ENCODE measurements around the gene SORCS2. TPM values are rescaled to one million over a fixed set of nuclear protein-coding genes. Genes with fewer than 3 reads are reported as not detected.

Gene SORCS2
- total and polyA plus RNA-seq, 12 donors, result 0.67 to 15.5 (median 1.3) TPM

DNA sequence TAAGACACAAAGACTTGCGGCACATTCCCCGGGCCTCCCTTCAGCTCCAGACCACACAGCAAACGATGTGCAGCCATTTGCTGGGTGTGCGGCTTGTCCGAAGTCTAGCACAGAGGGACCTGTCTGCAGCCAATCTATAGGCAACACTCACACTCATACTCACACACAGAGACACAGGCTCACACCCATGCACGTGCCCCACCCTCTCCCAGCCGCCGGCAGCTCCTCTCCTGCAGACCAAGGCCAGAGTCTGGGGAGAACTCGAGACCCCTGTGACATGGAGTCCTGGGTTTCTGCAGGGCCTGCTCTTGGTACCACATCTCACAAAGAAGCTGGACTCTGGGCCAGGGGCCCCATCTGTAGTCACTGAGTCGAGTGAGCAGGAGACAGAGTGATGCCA is 487.8 kb downstream of the SORCS2 start:
- Histone ChIP-seq H3K9me3 (replicated peaks in 1 of 3) (peaks cover 0 to 5% (median 0%) of the 10 kb centered on the region in 3 donors), H3K27ac (no peak overlapping the region), H3K4me3 (no peak overlapping the region), H3K27me3 (peaks cover 3% of the 10 kb centered on the region), H3K4me1 (replicated peaks in 1 of 2) (no peaks in the 10 kb centered on the region), H3K36me3 (replicated peaks in 1 of 2) (no peaks in the 10 kb centered on the region)
- TF ChIP-seq CTCF (IDR thresholded peaks at IDR 0.05), result no peak
- TF ChIP-seq POLR2A (IDR thresholded peaks at IDR 0.05), result no peak
- 57 to 89% (median 70%) methylated on average over 7 to 10 of the region's 10 CpGs for WGBS, 4 donors
- intact Hi-C loops (cut with DNase I), result no loop called here
- no peak for DNase-seq

GRCh38 chr4:7680731-7681130 is 488.4 kb downstream of the SORCS2 start:
- peaks cover 2% of the 10 kb centered on the region for H3K27me3 ChIP-seq
- no peaks in the 10 kb centered on the region for H3K36me3 ChIP-seq (replicated peaks in 1 of 2)
- intact Hi-C loops (cut with DNase I), result no loop called here
- H3K4me3 ChIP-seq, result no peak overlapping the region
- no peak for TF ChIP-seq CTCF (IDR thresholded peaks at IDR 0.05)
- H3K27ac ChIP-seq, result no peak overlapping the region
- 66 to 85% (median 78%) methylated on average over 1 of the region's 1 CpG; no CpG with 5 or more reads in 1 of the 4 donors for WGBS, 4 donors
- no peaks in the 10 kb centered on the region for H3K4me1 ChIP-seq (replicated peaks in 1 of 2)
- peaks cover 0 to 5% (median 0%) of the 10 kb centered on the region in 3 donors for H3K9me3 ChIP-seq (replicated peaks in 1 of 3)
- no peak for DNase-seq

GRCh38 chr4:7683126-7683703 is 490.9 kb downstream of the SORCS2 start:
- intact Hi-C loops (cut with DNase I), result no loop called here
- 39 to 69% (median 60%) methylated on average over 4 to 5 of the region's 5 CpGs; no CpG with 5 or more reads in 1 of the 4 donors for WGBS, 4 donors

GRCh38 chr4:7684294-7684693 is 492.0 kb downstream of the SORCS2 start:
- Histone ChIP-seq H3K36me3 (replicated peaks in 1 of 2) (no peaks in the 10 kb centered on the region), H3K4me3 (no peak overlapping the region), H3K27me3 (no peaks in the 10 kb centered on the region), H3K9me3 (replicated peaks in 1 of 3) (peaks cover 0 to 5% (median 0%) of the 10 kb centered on the region in 3 donors), H3K4me1 (replicated peaks in 1 of 2) (no peaks in the 10 kb centered on the region), H3K27ac (no peak overlapping the region)
- no peak for DNase-seq
- no peak for TF ChIP-seq CTCF (IDR thresholded peaks at IDR 0.05)
- 75 to 81% (median 78%) methylated on average over 3 of the region's 3 CpGs for WGBS, 4 donors
- intact Hi-C loops (cut with DNase I), result no loop called here

More at GRCh38 chr4:7683126-7683703, 490.9 kb downstream of the SORCS2 start:
- Histone ChIP-seq H3K9me3 (replicated peaks in 1 of 3) (peaks cover 0 to 5% (median 0%) of the 10 kb centered on the region in 3 donors), H3K4me3 (no peak overlapping the region), H3K4me1 (replicated peaks in 1 of 2) (no peaks in the 10 kb centered on the region), H3K36me3 (replicated peaks in 1 of 2) (no peaks in the 10 kb centered on the region), H3K27me3 (no peaks in the 10 kb centered on the region), H3K27ac (no peak overlapping the region)
- TF ChIP-seq POLR2A (IDR thresholded peaks at IDR 0.05) (no peak), CTCF (IDR thresholded peaks at IDR 0.05) (no peak)
- no peak for DNase-seq
